LNCAP (cell line): ENCODE measurements around the gene TRAPPC11.

Experiments
- CTCF ChIP-seq: fragments of 450-650 bp; IDR thresholded peaks from 2 replicates; pipeline ENCODE4 v1.5.1; 2017; ENCODE audit warnings: mild to moderate bottlenecking

The TRAPPC11 gene

GRCh38 chr4:183639291-183639690 lies 19.8 kb upstream of the TRAPPC11 start:
- TF ChIP-seq CTCF = no peak

GRCh38 chr4:183645326-183645725 lies 13.8 kb upstream of the TRAPPC11 start:
- TF ChIP-seq CTCF = no peak

- no peak for TF ChIP-seq CTCF
Observed at GRCh38 chr4:183657564-183657963, 1.5 kb upstream of the TRAPPC11 start.

- TF ChIP-seq CTCF = no peak
Observed at GRCh38 chr4:183658362-183659028, 598 bp upstream of the TRAPPC11 start.

GRCh38 chr4:183659872-183660242 lies 764 bp downstream of the TRAPPC11 start:
- no peak for TF ChIP-seq CTCF

- no peak for TF ChIP-seq CTCF
Observed at GRCh38 chr4:183666088-183666487, 7.0 kb downstream of the TRAPPC11 start.

GRCh38 chr4:183670251-183670650 lies 11.2 kb downstream of the TRAPPC11 start:
- TF ChIP-seq CTCF = no peak

GRCh38 chr4:183670960-183671555 lies 12.0 kb downstream of the TRAPPC11 start:
- no peak for TF ChIP-seq CTCF
